Gastrocnemius medialis (tissue), 4 donors: ENCODE results near the gene WDR35. TPM values are rescaled to one million over a fixed set of nuclear protein-coding genes. Genes with fewer than 3 reads are reported as not detected.

Source experiments
- ATAC-seq, 2 donors: fragments of 150-250 bp; one replicate each; pipeline ENCODE4 v1.9.1; 2016
- DNase-seq, 2 donors: peaks; one replicate each; pipeline ENCODE4 v3.0.0-alpha.2; 2019
- H3K27ac ChIP-seq, 4 donors: fragments of 200-600 bp; sonication (generic); 1 replicate in 1 of 4; 2 replicates in 3 of 4; pipeline ENCODE4 v1.5.1; 2016 to 2018; ENCODE audit warnings: mild to moderate bottlenecking in 2 of 4, moderate library complexity in 1 of 4
- H3K27me3 ChIP-seq, 3 donors: fragments of 200-600 bp; sonication (generic) in 2 of 3; 1 replicate in 1 of 3; 2 replicates in 2 of 3; pipeline versions ENCODE4 v1.5.1 to v1.6.0; 2016 to 2019; ENCODE audit warnings: mild to moderate bottlenecking in 1 of 3, moderate library complexity in 1 of 3
- H3K36me3 ChIP-seq, 2 donors: fragments of 200-600 bp; sonication (generic) in 1 of 2; one replicate each; pipeline ENCODE4 v1.5.1; 2017 to 2018
- H3K4me1 ChIP-seq, 2 donors: fragments of 200-600 bp; sonication (generic) in 1 of 2; one replicate each; pipeline ENCODE4 v1.5.1; 2016 to 2017; ENCODE audit warnings: mild to moderate bottlenecking in 2 of 2
- H3K4me3 ChIP-seq, 4 donors: fragments of 200-600 bp; sonication (generic) in 3 of 4; 1 replicate in 1 of 4; 2 replicates in 3 of 4; pipeline ENCODE4 v1.5.1; 2016 to 2019; ENCODE audit warnings: mild to moderate bottlenecking in 2 of 4
- H3K9me3 ChIP-seq, 3 donors: fragments of 200-600 bp; sonication (generic) in 2 of 3; 1 replicate in 1 of 3; 2 replicates in 2 of 3; pipeline ENCODE4 v1.5.1; 2016 to 2019
- POLR2A ChIP-seq, 2 donors: fragments of 450-650 bp; IDR thresholded peaks; one replicate each; pipeline ENCODE4 v1.6.1; 2017; ENCODE audit warnings: antibody characterized with exemption in 2 of 2, mild to moderate bottlenecking in 2 of 2, moderate library complexity in 2 of 2
- in situ Hi-C, 4 donors: fragments of 200-750 bp; cut with MboI; loops; one replicate each; pipeline versions ENCODE4 v1.15.0 to v1.8.0; 2017; ENCODE audit warnings: low sequenced_read_pairs in 4 of 4
- intact Hi-C: fragments of 100-400 bp; cut with DNase I; formaldehyde crosslinking; loops from one replicate; pipeline ENCODE4 v1.15.1; 2023; ENCODE audit warnings: low total_unique reads
- total RNA-seq, 4 donors: library from RNA; depleted of rRNA; stranded (reverse); fragments of >200 nt; gene quantifications; one replicate each; pipeline versions ENCODE4 v1.1.0 to v1.2.3, GENCODE V29; 2016
- TF ChIP-seq, protein P1 (sequence below), 5 experiments: fragments of 450-650 bp in 3 of 5; fragments of 200-600 bp in 2 of 5; sonication (generic) in 2 of 5; IDR thresholded peaks in 4 of 5; conservative IDR thresholded peaks in 1 of 5; 1 replicate in 4 of 5; 2 replicates in 1 of 5; pipeline ENCODE4 v1.5.1; 2016 to 2019; ENCODE audit warnings: antibody characterized with exemption in 5 of 5, mild to moderate bottlenecking in 3 of 5, moderate library complexity in 3 of 5

WDR35 gene
- total RNA-seq, 4 donors from 2014 or later: 3.3 to 4.5 (median 3.7) TPM

DNA sequence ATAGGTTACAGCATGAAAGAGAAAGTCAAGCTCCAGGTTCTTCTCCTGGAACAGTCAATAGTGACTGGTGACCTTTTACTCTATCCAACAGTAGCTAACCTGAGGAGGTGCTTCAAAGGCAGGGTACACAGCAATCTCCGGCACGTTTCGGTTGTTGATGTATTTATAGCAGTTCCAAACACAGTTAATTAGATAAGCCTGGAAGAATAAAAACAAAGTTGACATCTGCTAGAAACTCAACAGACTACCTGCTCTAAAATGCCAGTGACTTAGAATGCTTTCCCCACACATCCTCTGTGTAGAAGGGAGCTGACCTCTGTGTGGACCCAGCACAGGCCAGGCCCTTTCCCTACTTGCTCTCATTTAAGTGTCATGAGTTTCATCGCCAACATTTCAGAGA, 44.3 kb upstream of the WDR35 start:
- H3K9me3 ChIP-seq: no peaks in the 10 kb centered on the region
- DNase-seq (no peak), ATAC-seq (no peak)
- in situ Hi-C loops (no loop called here), intact Hi-C loops (no loop called here)
- H3K4me1 ChIP-seq: no peaks in the 10 kb centered on the region
- H3K36me3 ChIP-seq: peaks cover 3 to 89% of the 10 kb centered on the region in 2 donors
- H3K27ac ChIP-seq: no peak overlapping the region
- no peaks in the 10 kb centered on the region for H3K27me3 ChIP-seq
- TF ChIP-seq POLR2A (IDR thresholded peaks at IDR 0.05): no peak
- TF ChIP-seq, protein P1, sequence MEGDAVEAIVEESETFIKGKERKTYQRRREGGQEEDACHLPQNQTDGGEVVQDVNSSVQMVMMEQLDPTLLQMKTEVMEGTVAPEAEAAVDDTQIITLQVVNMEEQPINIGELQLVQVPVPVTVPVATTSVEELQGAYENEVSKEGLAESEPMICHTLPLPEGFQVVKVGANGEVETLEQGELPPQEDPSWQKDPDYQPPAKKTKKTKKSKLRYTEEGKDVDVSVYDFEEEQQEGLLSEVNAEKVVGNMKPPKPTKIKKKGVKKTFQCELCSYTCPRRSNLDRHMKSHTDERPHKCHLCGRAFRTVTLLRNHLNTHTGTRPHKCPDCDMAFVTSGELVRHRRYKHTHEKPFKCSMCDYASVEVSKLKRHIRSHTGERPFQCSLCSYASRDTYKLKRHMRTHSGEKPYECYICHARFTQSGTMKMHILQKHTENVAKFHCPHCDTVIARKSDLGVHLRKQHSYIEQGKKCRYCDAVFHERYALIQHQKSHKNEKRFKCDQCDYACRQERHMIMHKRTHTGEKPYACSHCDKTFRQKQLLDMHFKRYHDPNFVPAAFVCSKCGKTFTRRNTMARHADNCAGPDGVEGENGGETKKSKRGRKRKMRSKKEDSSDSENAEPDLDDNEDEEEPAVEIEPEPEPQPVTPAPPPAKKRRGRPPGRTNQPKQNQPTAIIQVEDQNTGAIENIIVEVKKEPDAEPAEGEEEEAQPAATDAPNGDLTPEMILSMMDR (IDR thresholded peaks at IDR 0.05 in 4 of 5, conservative IDR thresholded peaks at IDR 0.05 in 1 of 5): no peak
- H3K4me3 ChIP-seq: no peak overlapping the region

DNA sequence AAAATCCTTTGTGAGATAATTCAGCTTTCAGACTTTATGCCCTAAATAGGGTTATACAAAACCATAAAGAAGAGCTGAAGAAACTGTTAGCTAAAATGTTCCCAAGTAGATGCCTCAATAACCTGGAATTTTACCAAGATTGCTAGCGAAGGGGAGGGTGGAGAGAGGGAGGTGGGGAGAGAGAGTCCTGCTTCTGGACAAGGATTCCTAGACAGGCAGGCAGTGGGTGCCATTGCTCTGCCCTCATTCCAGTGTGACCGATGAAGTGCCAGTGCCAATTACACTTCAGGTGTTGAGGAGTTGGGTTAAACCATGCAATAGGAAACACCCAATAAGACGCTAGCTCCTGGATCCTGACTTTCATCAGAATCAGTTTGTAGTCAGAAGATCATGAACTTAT, 43.4 kb upstream of the WDR35 start:
- no peaks in the 10 kb centered on the region for H3K4me1 ChIP-seq
- no peaks in the 10 kb centered on the region for H3K27me3 ChIP-seq
- H3K27ac ChIP-seq: no peak overlapping the region
- ATAC-seq (no peak), DNase-seq (no peak)
- no peak for TF ChIP-seq POLR2A (IDR thresholded peaks at IDR 0.05)
- TF ChIP-seq, protein P1 (IDR thresholded peaks at IDR 0.05 in 4 of 5, conservative IDR thresholded peaks at IDR 0.05 in 1 of 5): no peak
- intact Hi-C loops: no loop called here
- H3K4me3 ChIP-seq: no peak overlapping the region
- H3K9me3 ChIP-seq: no peaks in the 10 kb centered on the region
- peaks cover 3 to 88% of the 10 kb centered on the region in 2 donors for H3K36me3 ChIP-seq
- in situ Hi-C loops: no loop called here

DNA sequence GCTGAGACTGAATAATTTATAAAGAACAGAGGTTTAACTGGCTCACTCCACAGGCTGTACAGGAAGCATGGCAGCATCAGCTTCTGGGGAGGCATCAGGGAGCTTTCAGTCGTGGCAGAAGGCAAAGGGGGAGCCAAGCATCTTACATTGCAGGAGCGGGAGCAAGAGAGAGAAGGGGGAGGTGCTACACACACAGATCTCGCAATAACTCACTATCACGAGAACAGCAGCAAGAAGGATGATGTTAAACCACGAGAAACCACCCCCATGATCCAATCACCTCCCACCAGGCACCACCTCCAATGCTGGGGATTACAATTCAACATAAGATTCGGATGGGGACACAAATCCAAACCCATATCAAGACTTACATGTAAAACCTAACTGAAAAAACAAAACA, 40.3 kb upstream of the WDR35 start:
- H3K4me3 ChIP-seq: no peak overlapping the region
- in situ Hi-C loops (no loop called here), intact Hi-C loops (no loop called here)
- no peak overlapping the region for H3K27ac ChIP-seq
- H3K4me1 ChIP-seq: peaks cover 4 to 10% of the 10 kb centered on the region in 2 donors
- H3K36me3 ChIP-seq: peaks cover 3 to 70% of the 10 kb centered on the region in 2 donors
- DNase-seq: no peak
- ATAC-seq: no peak
- no peaks in the 10 kb centered on the region for H3K27me3 ChIP-seq
- TF ChIP-seq, protein P1 (IDR thresholded peaks at IDR 0.05 in 4 of 5, conservative IDR thresholded peaks at IDR 0.05 in 1 of 5): no peak
- no peak for TF ChIP-seq POLR2A (IDR thresholded peaks at IDR 0.05)
- no peaks in the 10 kb centered on the region for H3K9me3 ChIP-seq

DNA sequence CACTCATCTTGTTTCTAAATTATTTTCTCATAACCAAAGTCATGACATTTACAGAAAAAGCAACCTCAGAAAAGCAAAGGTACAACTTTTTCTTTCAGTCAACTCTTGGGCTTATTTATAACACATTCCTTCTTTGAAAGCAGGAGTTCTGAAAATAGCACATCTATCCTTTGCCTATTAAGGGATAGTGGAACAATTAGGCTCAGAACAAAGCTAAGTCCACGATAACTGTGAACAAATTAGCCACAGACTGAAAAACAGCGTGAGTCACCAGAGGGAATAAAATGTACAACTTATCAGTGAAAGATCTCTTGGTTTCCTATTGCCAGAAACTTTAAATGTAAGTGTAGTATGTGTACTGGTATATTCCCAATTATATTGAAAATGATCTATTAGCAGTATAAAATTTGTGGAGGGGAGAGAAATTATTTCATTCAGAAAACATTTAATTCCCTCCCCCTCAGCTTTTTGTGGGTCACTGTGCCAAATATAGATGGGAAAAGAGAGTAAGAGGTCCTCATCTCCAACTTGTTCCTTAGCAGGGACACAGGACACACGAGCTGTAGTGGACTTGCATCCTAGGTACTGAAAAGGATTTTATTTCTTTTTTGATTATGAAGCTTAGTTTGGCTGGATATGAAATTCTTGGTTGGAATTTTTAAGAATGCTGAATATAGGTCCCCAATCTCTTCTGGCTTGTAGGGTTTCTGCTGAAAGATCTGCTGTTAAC, 38.0 kb upstream of the WDR35 start:
- in situ Hi-C loops (no loop called here), intact Hi-C loops (no loop called here)
- Histone ChIP-seq H3K4me1 (peaks cover 4 to 10% of the 10 kb centered on the region in 2 donors), H3K4me3 (no peak overlapping the region), H3K9me3 (no peaks in the 10 kb centered on the region), H3K36me3 (peaks cover 0 to 47% of the 10 kb centered on the region in 2 donors), H3K27me3 (no peaks in the 10 kb centered on the region), H3K27ac (no peak overlapping the region)
- no peak for ATAC-seq
- no peak for DNase-seq
- TF ChIP-seq, protein P1 (IDR thresholded peaks at IDR 0.05 in 4 of 5, conservative IDR thresholded peaks at IDR 0.05 in 1 of 5): no peak
- TF ChIP-seq POLR2A (IDR thresholded peaks at IDR 0.05): no peak
